Gastroesophageal sphincter (tissue), 4 donors: Measurements from ENCODE around the gene NFATC2IP. TPM values are rescaled to one million over a fixed set of nuclear protein-coding genes. Genes with fewer than 3 reads are reported as not detected.
"Not testable (repeated sequence)": the region's sequence is repeated elsewhere in the genome, so short reads cannot be mapped to it uniquely, and the experiment has no call there.

Experiments
- ATAC-seq: fragments of 150-250 bp; one replicate; pipeline ENCODE4 v1.9.1; 2016; ENCODE audit warnings: mild to moderate bottlenecking, moderate library complexity
- H3K27ac ChIP-seq, 4 donors: fragments of 200-600 bp; sonication (generic) in 3 of 4; 1 replicate in 3 of 4; 2 replicates in 1 of 4; pipeline ENCODE4 v1.5.1; 2016 to 2019
- H3K27me3 ChIP-seq: fragments of 200-600 bp; sonication (generic); one replicate; pipeline ENCODE4 v1.5.1; 2019
- H3K36me3 ChIP-seq, 2 donors: fragments of 200-600 bp; sonication (generic); one replicate each; pipeline ENCODE4 v1.5.1; 2019; ENCODE audit warnings: control low read depth in 1 of 2
- H3K4me1 ChIP-seq, 3 donors: fragments of 200-600 bp; sonication (generic); 1 replicate in 2 of 3; 2 replicates in 1 of 3; pipeline ENCODE4 v1.5.1; 2016 to 2019; ENCODE audit warnings: control low read depth in 2 of 3
- H3K4me3 ChIP-seq, 2 donors: fragments of 200-600 bp; sonication (generic); one replicate each; pipeline ENCODE4 v1.5.1; 2019; ENCODE audit warnings: mild to moderate bottlenecking in 1 of 2, moderate library complexity in 1 of 2
- H3K9me3 ChIP-seq, 3 donors: fragments of 200-600 bp; sonication (generic); one replicate each; pipeline ENCODE4 v1.5.1; 2017 to 2019; ENCODE audit warnings: control low read depth in 2 of 3
- EP300 ChIP-seq: sonication (generic); formaldehyde crosslinking; IDR thresholded peaks from one replicate; pipeline ENCODE4 v1.6.1; 2017; ENCODE audit warnings: antibody characterized with exemption, mild to moderate bottlenecking
- POLR2A ChIP-seq, 2 donors: fragments of 450-650 bp; IDR thresholded peaks; one replicate each; pipeline ENCODE4 v1.6.1; 2017; ENCODE audit warnings: antibody characterized with exemption in 2 of 2, mild to moderate bottlenecking in 2 of 2, moderate library complexity in 1 of 2
- POLR2AphosphoS5 ChIP-seq: sonication (generic); formaldehyde crosslinking; IDR thresholded peaks from one replicate; pipeline ENCODE4 v1.6.1; 2017; ENCODE audit warnings: antibody characterized with exemption
- WGBS, 2 donors: methylation state at CpG; one replicate each; pipeline ENCODE4 v1.1.5; 2018; ENCODE audit warnings: low coverage in 1 of 2; 5-methylcytosine and 5-hydroxymethylcytosine counted together
- total RNA-seq, 4 donors: library from RNA; depleted of rRNA; stranded (reverse); fragments of >200 nt; gene quantifications; one replicate each; pipeline ENCODE4 v1.1.0, GENCODE V29; 2016
- TF ChIP-seq, protein P1 (sequence below), 4 experiments: fragments of 200-600 bp in 2 of 4; fragments of 450-650 bp in 2 of 4; sonication (generic) in 1 of 4; IDR thresholded peaks; one replicate each; pipeline ENCODE4 v1.5.1; 2017 to 2019; ENCODE audit warnings: antibody characterized with exemption in 4 of 4, mild to moderate bottlenecking in 2 of 4, moderate library complexity in 2 of 4

Gene NFATC2IP
- total RNA-seq, 4 donors from 2014 or later: 13.9 to 28.0 (median 22.8) TPM

DNA sequence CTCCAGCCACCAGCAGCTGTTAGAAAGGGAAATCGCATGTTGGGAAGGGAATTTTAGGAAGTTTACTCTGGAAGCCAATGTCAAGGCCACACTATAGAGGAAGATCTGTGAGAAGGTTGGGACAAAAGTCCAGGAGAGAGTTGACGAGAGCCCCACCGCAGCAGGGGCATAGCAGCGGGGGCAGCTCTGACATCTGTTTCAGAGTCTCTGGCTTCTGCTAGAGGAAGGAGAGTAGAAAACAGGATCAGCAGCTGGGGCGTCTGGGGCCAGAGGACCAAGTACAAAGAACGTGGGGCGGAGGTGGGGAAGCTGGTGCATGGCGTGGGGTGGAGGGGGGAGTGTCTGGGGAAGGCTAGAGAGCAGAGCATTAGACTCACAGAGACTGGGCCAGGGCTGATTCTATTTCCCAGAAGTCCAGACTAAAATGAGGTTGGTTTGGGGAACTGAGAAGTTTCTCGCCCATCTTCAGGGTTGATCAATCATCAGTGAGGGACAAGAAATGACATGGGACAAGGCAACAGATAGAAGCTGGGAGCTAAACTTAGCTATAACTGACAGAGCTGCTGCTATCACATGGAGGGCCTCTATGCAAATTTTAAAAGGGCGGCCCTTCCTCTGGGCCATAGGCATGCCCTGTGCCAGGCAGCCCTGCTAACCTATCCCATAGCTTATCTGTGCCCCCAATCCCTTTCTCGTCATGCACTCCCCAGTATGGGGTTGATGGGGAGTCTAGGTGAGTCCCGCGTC is 26.9 kb upstream of the NFATC2IP start:
- H3K4me3 ChIP-seq: peak overlapping the region in 1 of 2 donors; percentile 59
- peak overlapping the region in 3 of 4 donors; percentile 88 to 99 (median 93) for H3K27ac ChIP-seq
- H3K4me1 ChIP-seq: peaks cover 0 to 20% (median 6%) of the 10 kb centered on the region in 3 donors
- WGBS, 2 donors: 60 to 85% methylated on average over 8 to 12 of the region's 13 CpGs
- TF ChIP-seq, protein P1, sequence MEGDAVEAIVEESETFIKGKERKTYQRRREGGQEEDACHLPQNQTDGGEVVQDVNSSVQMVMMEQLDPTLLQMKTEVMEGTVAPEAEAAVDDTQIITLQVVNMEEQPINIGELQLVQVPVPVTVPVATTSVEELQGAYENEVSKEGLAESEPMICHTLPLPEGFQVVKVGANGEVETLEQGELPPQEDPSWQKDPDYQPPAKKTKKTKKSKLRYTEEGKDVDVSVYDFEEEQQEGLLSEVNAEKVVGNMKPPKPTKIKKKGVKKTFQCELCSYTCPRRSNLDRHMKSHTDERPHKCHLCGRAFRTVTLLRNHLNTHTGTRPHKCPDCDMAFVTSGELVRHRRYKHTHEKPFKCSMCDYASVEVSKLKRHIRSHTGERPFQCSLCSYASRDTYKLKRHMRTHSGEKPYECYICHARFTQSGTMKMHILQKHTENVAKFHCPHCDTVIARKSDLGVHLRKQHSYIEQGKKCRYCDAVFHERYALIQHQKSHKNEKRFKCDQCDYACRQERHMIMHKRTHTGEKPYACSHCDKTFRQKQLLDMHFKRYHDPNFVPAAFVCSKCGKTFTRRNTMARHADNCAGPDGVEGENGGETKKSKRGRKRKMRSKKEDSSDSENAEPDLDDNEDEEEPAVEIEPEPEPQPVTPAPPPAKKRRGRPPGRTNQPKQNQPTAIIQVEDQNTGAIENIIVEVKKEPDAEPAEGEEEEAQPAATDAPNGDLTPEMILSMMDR (IDR thresholded peaks at IDR 0.05): no peak
- TF ChIP-seq EP300 (no peak), POLR2A (IDR thresholded peaks at IDR 0.05) (no peak), POLR2AphosphoS5 (no peak)
- peaks cover 0 to 23% of the 10 kb centered on the region in 2 donors for H3K36me3 ChIP-seq
- H3K9me3 ChIP-seq: no peaks in the 10 kb centered on the region
- no peak for ATAC-seq
- H3K27me3 ChIP-seq: no peaks in the 10 kb centered on the region

DNA sequence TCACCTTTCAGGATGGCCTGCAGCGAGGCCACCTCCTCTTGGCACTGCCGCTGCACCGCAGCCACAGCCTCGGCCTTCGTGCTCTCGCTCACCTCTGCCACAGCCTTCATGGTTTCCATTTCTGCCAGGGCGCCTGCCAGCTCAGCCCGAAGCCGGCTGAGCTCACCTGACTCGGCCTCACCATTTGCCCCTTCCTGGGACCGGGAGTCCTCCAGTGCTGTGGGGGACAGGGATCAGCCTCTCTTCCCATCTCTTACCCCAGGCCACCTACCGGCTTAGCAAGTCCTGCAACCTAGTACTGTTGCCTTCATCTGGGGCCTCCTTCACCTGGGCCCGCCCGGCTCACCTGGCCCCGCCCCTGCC is 26.4 kb upstream of the NFATC2IP start:
- peaks cover 0 to 20% (median 6%) of the 10 kb centered on the region in 3 donors for H3K4me1 ChIP-seq
- peaks cover 0 to 18% of the 10 kb centered on the region in 2 donors for H3K36me3 ChIP-seq
- TF ChIP-seq POLR2AphosphoS5: no peak
- no peak for TF ChIP-seq POLR2A (IDR thresholded peaks at IDR 0.05)
- TF ChIP-seq, protein P1 (IDR thresholded peaks at IDR 0.05): no peak
- no peak for TF ChIP-seq EP300
- no peak for ATAC-seq
- H3K27me3 ChIP-seq: no peaks in the 10 kb centered on the region
- peak overlapping the region; percentile 59 to 80 for H3K4me3 ChIP-seq
- 13 to 15% methylated on average over 1 to 6 of the region's 15 CpGs for WGBS, 2 donors
- peak overlapping the region in 3 of 4 donors; percentile 88 to 99 (median 93) for H3K27ac ChIP-seq
- H3K9me3 ChIP-seq: no peaks in the 10 kb centered on the region

DNA sequence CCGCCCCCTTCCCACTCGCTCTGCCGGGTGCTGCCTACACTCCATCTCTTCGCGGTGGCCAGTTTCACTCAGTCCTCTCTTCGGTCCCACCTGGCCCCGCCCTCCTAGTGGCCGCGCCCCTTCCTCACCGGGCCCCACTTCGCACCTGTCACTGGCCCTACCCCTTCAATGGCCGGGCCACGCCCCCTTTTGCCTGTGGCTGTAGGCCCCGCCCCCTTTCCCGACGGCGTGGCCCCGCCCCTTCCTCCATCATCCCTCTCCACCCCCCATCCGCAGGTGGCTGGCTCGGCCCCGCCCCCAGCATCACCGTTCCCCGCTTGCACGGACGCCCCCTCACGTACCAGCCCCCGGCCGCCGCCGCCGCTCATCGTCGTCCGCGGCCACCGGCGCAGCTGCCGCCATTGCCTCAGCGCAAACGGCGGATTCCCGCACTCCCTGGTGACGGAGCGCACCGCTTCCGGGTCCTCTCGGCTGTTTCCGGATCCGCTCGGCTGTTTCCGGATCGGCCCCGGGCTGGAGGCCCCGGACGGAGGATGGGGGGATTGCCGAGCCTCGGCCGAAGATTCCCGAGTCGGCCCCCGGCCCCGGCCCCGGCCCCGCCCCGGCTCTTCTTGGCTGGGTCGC is 25.9 kb upstream of the NFATC2IP start, which contains the start of gene RABEP2:
TSS of gene RABEP2 (minus strand) at position 477 of the 624 bp plus-strand sequence. CDS start at position 402, 75 bp downstream.
- peaks cover 0 to 20% (median 6%) of the 10 kb centered on the region in 3 donors for H3K4me1 ChIP-seq
- 1 to 3% methylated on average over 5 to 18 of the region's 66 CpGs for WGBS, 2 donors
- peak within 1 kb of the TSS; percentile 59 to 80 for H3K4me3 ChIP-seq

DNA sequence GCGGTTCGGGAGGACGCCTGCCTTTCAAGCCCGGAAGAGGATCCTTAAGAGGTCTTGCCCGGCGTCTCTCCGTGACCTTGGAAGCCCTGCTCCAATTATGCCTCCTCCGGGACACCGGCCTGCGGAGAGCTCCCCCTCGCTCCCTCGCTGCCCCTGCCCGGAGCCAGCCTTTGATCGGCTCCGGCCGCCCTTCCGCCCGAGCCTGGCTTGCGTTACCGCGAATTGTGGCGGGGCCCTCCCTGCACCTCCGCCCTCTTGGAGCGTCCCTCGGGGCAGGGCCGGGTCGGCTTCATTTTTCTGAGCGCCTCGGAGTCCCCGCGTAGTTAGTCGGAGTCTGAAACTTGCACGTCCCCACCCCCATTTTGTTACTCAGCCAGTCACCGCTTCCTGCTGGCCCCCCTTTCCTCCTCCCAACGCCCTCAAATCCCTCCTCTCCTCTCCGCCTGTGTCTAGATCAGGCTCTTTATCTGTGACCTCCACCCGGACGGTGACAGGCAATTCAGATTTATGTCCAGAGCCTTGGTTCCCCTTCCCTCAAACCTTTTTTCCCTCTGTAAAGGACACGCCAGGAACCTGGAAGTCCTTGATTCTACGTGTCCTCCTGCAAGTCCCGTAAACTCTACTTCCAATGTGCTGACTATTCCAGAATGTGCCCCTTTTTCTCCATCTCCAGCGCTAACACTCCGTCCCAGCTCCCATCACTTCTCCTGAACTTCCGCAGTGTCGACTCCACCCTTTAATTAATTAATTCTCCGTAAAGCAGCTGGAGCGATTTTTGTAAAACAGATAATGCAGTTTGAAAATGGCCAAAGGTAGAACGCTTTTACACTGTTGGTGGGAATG is 25.1 kb upstream of the NFATC2IP start:
- Histone ChIP-seq H3K27ac (peak overlapping the region; percentile 85 to 99 (median 90)), H3K27me3 (no peaks in the 10 kb centered on the region), H3K4me1 (peaks cover 0 to 20% (median 6%) of the 10 kb centered on the region in 3 donors), H3K9me3 (no peaks in the 10 kb centered on the region), H3K4me3 (peak overlapping the region; percentile 59 to 80), H3K36me3 (peaks cover 0 to 8% of the 10 kb centered on the region in 2 donors)
- 1% methylated on average over 20 to 35 of the region's 48 CpGs for WGBS, 2 donors
- TF ChIP-seq POLR2AphosphoS5 (no peak), POLR2A (IDR thresholded peaks at IDR 0.05) (peak; percentile 43 to 60), EP300 (no peak)
- TF ChIP-seq, protein P1 (IDR thresholded peaks at IDR 0.05): peak in 1 of 4 experiments; percentile 18
- ATAC-seq: peak; percentile 79

More for the DNA sequence above, 25.9 kb upstream of the NFATC2IP start, which contains the start of gene RABEP2:
- H3K36me3 ChIP-seq: peaks cover 0 to 13% of the 10 kb centered on the region in 2 donors
- peak; percentile 93 for ATAC-seq
- H3K27ac ChIP-seq: peak within 1 kb of the TSS; percentile 85 to 99 (median 90)
- TF ChIP-seq, protein P1 (IDR thresholded peaks at IDR 0.05): no peak
- TF ChIP-seq EP300: no peak
- peak in 1 of 2 donors; percentile 60 for TF ChIP-seq POLR2A (IDR thresholded peaks at IDR 0.05)
- peak; percentile 41 for TF ChIP-seq POLR2AphosphoS5
- no peaks in the 10 kb centered on the region for H3K27me3 ChIP-seq
- no peaks in the 10 kb centered on the region for H3K9me3 ChIP-seq

DNA sequence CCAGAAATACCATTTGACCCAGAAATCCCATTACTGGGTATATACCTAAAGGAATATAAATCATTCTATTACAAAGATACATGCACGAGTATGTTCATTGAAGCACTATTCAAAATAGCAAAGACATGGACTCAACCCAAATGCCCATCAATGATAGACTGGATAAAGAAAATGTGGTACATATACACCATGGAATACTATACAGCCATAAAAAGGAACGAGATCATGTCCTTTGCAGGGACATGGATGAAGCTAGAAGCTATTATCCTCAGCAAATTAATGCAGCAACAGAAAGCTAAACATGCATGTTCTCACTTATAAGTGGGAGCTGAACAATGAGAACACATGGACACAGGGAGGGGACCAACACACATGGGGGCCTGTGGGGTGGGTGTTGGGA is 24.5 kb upstream of the NFATC2IP start:
- not testable (repeated sequence) for H3K9me3 ChIP-seq
- Histone ChIP-seq H3K27ac (peak overlapping the region in 3 of 4 donors; percentile 88 to 99 (median 93)), H3K4me3 (peak overlapping the region in 1 of 2 donors; percentile 59)

More for the DNA sequence above, 24.5 kb upstream of the NFATC2IP start:
- H3K27me3 ChIP-seq, H3K36me3 ChIP-seq, ATAC-seq: not testable (repeated sequence)
- peaks cover 0 to 20% (median 6%) of the 10 kb centered on the region in 3 donors for H3K4me1 ChIP-seq
- 42 to 58% methylated on average over 1 to 2 of the region's 2 CpGs for WGBS, 2 donors
